Activated naive CD8-positive, alpha-beta T cell treated with anti-CD3 and anti-CD28 coated beads, Interleukin-2, amount 10 ng/mL, durations not matched to agents 7 days and 5 days (primary cell): ENCODE data around the gene SH3D21. TPM values are rescaled to one million over a fixed set of nuclear protein-coding genes. Genes with fewer than 3 reads are reported as not detected.

Experiments
- ATAC-seq: fragments of 150-1000 bp; cut with Tn5 transposase; one replicate; pipeline ENCODE4 v1.10.0; 2021; ENCODE audit warnings: low read depth, moderate library complexity
- POLR2A ChIA-PET: fragments of 350-600 bp; sonication (Branson Sonifier 250); formaldehyde crosslinking; loops from one replicate; lab custom pipeline; 2021; ENCODE audit warnings: antibody characterized with exemption; lab: Charles Lee
- DNase-seq: peaks from one replicate; pipeline ENCODE4 v3.0.0; 2021
- H3K27ac Mint-ChIP-seq: one replicate; pipeline ENCODE4 v1.8.0; 2022; ENCODE audit warnings: mild to moderate bottlenecking, mixed read lengths
- H3K27me3 Mint-ChIP-seq: one replicate; pipeline ENCODE4 v1.8.0; 2022; ENCODE audit warnings: mild to moderate bottlenecking, moderate library complexity, mixed read lengths
- H3K36me3 Mint-ChIP-seq: one replicate; pipeline ENCODE4 v1.8.0; 2021; ENCODE audit warnings: mild to moderate bottlenecking, mixed read lengths
- H3K4me1 Mint-ChIP-seq: one replicate; pipeline ENCODE4 v1.8.0; 2021; ENCODE audit warnings: mixed read lengths
- H3K4me3 Mint-ChIP-seq: one replicate; pipeline ENCODE4 v1.8.0; 2022; ENCODE audit warnings: mild to moderate bottlenecking, moderate library complexity, mixed read lengths
- H3K9me3 Mint-ChIP-seq: one replicate; pipeline ENCODE4 v1.8.0; 2021; ENCODE audit warnings: mixed read lengths
- total RNA-seq, 2 experiments: library from RNA; stranded (reverse); gene quantifications; one replicate each; pipeline ENCODE4 v1.2.3, GENCODE V29; 2021

SH3D21 gene
- total RNA-seq, 2 experiments from 2014 or later, result 24.9 to 26.5 TPM

DNA sequence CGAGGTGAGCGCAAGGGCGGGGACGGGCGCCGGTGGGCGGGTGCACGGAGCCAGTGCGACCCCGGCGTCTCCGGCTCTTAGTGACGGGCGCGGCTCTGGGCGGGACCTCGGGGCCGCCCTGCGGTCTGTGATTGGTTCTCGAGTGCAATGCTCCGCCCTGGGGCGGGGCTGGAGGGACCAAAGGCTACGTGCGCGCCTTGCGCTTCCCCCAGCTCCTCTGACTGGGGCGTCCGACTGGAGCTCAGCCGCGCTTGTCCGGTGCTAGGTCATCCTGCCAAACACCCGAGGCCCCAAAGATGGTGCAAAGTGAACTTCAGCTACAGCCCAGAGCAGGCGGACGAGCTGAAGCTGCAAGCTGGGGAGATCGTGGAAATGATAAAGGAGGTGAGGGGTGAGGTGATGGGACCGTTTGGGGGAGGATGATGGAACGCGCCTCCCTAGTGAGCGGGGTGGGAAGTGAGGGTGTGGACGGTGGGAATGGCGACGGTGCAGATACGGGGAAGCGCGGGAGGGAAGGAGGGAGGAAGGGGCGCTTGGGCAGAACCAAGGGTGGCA, 811 bp downstream of the SH3D21 start:
- Mint-ChIP-seq H3K4me1 (peaks cover 25% of the 10 kb centered on the region), H3K27me3 (no peaks in the 10 kb centered on the region), H3K9me3 (no peaks in the 10 kb centered on the region), H3K4me3 (peak overlapping the region; percentile 99), H3K36me3 (peaks cover 30% of the 10 kb centered on the region), H3K27ac (peak overlapping the region; percentile 91)
- ATAC-seq (peak; percentile 97), DNase-seq (peak; percentile 98)
- POLR2A ChIA-PET, result interaction anchor here (0.5 to 2.5 kb wide), 10 partner anchors 16 to 538 kb away, joined by 3 to 24 read pairs (median 4); partner anchors contain the start of genes CLSPN, EVA1B and STK40

DNA sequence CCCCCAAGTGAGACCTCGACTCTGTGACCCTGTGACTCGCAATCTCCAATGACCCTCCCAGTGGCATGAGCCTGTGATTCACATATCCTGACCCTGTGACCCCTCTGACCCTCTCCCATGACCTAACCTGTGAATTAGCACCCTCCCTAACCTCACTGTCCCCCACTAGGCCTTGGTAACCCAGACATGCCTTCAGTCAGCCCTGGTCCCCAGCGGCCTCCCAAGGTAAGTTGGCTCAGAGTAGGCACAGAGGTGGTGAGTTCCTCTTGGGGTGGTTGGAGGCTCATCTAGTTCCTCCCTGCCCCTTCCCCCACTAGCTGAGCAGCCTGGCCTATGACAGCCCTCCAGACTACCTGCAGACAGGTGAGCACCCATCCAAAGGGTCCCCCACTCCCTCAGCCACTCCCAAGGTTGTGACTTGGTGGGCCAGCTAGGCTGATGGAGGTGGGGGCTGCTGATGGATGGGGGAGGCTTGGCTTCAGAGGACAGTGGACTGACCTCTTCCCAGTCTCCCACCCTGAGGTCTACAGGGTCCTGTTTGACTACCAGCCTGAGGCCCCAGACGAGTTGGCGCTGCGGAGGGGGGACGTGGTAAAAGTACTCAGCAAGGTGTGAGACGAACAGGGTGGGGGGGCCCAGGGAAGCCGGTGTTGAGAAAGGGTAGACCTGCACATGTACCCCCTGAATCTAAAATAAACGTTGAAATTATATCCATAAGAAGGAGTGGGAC, 1.6 kb downstream of the SH3D21 start:
- POLR2A ChIA-PET, result interaction anchor here (1.0 to 2.5 kb wide), 4 partner anchors 15 to 538 kb away, joined by 3 to 24 read pairs (median 4); partner anchors contain the start of genes CLSPN and EVA1B
- DNase-seq (no peak), ATAC-seq (no peak)
- peaks cover 27% of the 10 kb centered on the region for H3K36me3 Mint-ChIP-seq
- peaks cover 25% of the 10 kb centered on the region for H3K4me1 Mint-ChIP-seq
- peak overlapping the region; percentile 91 for H3K27ac Mint-ChIP-seq
- H3K27me3 Mint-ChIP-seq, result no peaks in the 10 kb centered on the region
- no peaks in the 10 kb centered on the region for H3K9me3 Mint-ChIP-seq
- H3K4me3 Mint-ChIP-seq, result peak overlapping the region; percentile 99

DNA sequence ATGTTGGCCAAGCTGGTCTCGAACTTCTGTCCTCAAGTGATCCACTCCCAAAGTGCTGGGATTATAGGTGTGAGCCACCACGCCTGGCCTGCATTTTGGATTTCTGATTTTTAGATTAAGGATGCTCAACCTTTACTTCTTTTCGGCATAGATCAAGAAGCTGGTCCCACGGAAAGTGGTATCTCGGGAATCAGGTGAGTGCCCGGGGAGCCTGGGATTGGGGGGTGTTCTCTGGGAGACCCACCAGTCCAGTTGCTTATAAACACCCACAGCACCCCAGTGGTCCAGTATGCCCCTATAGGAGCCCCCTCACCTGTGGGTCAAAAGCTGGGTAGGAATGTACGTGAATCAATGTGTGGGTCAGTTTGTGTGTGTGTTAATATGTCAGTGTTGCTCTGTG, 3.2 kb downstream of the SH3D21 start:
- ATAC-seq (no peak), DNase-seq (no peak)
- H3K4me3 Mint-ChIP-seq, result no peak overlapping the region
- H3K27me3 Mint-ChIP-seq, result no peaks in the 10 kb centered on the region
- POLR2A ChIA-PET, result interaction anchor here (1.0 to 1.8 kb wide), 2 partner anchors 12 to 14 kb away, joined by 3 to 5 read pairs; partner anchors contain the start of gene EVA1B
- H3K4me1 Mint-ChIP-seq, result peaks cover 22% of the 10 kb centered on the region
- H3K9me3 Mint-ChIP-seq, result no peaks in the 10 kb centered on the region
- peak overlapping the region; percentile 18 for H3K27ac Mint-ChIP-seq
- peaks cover 21% of the 10 kb centered on the region for H3K36me3 Mint-ChIP-seq

DNA sequence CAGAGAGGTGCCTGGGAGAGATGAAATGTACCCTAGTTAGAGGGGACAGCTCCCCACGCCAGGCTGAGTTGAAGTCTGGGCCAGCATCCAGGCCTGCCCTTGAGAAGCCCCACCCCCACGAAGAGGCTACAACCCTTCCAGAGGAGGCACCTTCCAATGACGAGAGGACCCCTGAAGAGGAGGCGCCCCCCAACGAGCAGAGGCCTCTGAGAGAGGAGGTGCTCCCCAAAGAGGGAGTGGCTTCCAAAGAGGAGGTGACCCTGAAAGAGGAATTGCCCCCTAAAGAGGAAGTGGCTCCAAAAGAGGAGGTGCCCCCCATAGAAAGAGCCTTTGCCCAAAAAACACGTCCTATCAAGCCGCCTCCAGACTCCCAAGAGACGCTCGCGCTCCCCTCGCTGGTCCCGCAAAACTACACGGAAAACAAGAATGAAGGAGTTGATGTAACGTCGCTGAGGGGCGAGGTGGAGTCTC, 14.2 kb downstream of the SH3D21 start:
- H3K36me3 Mint-ChIP-seq, result peaks cover 17% of the 10 kb centered on the region
- H3K27ac Mint-ChIP-seq, result no peak overlapping the region
- no peaks in the 10 kb centered on the region for H3K9me3 Mint-ChIP-seq
- no peaks in the 10 kb centered on the region for H3K27me3 Mint-ChIP-seq
- peaks cover 23% of the 10 kb centered on the region for H3K4me1 Mint-ChIP-seq
- peak overlapping the region; percentile 63 for H3K4me3 Mint-ChIP-seq
- ATAC-seq (no peak), DNase-seq (no peak)
- POLR2A ChIA-PET, result interaction anchor here (4.5 kb wide), 1 partner anchor 14 kb away, joined by 24 read pairs; the partner anchor contains the start of gene SH3D21

DNA sequence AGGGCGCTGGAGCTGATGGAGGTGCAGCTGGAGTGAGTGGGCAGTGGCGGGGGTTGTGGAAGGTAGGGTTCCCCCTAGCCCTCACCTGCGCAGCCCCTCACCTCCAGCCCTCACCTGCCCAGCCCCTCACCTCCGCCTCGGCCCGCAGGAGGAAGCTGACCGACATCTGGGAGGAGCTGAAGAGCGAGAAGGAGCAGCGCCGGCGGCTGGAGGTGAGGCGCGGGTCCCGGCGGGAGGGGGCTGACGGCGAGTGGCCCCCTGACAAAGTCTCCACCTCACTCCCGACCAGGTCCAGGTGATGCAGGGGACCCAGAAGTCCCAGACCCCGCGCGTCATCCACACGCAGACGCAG, 14.6 kb downstream of the SH3D21 start:
- POLR2A ChIA-PET, result interaction anchor here (4.5 kb wide), 1 partner anchor 14 kb away, joined by 24 read pairs; the partner anchor contains the start of gene SH3D21
- Mint-ChIP-seq H3K36me3 (peaks cover 16% of the 10 kb centered on the region), H3K27ac (no peak overlapping the region)

DNA sequence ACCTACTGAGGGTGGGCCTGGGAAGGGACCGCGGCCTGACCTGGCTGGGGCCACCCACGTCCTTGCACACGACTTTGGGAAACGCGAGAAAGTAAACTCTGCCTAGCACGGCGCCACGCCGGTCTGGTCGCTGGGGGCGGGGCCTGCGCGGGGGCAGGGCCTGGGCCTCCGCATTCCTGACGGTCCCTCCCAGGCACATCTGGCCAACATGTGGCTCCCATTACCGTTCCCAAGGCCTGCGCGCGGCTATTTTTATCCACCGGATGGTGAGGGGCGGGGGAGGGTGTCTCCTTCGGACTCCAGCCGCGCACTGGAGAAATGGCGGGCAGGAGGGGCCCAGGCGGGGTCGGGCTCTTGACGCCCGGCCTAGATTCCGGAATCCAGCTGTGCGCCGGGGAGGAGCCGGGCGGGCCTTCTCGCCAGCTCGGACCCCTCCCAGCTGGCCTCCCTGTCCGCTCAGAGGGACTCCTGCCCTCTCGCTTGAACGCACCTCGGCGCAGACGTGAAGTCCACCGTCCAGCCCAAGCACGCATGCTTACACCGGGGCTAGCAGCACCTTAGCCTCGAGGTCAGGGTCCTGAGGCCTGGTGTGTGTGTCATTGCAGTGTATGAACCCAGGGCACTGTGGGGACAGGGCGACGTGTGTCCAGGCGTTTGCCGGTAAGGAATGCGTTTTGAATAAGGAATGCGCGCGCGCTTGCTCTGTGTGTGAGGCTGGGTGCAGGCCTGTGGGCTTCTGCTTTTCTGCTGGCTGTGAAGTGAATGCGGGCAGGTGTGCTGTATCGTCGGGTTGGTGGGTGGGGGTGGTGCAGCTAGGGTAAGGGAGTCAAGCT, 15.2 kb downstream of the SH3D21 start:
- no peaks in the 10 kb centered on the region for H3K9me3 Mint-ChIP-seq

More for the DNA sequence above, 14.6 kb downstream of the SH3D21 start:
- peaks cover 2% of the 10 kb centered on the region for H3K27me3 Mint-ChIP-seq
- peaks cover 23% of the 10 kb centered on the region for H3K4me1 Mint-ChIP-seq
- ATAC-seq, result no peak
- DNase-seq, result no peak
- H3K9me3 Mint-ChIP-seq, result no peaks in the 10 kb centered on the region
- H3K4me3 Mint-ChIP-seq, result peak overlapping the region; percentile 63

DNA sequence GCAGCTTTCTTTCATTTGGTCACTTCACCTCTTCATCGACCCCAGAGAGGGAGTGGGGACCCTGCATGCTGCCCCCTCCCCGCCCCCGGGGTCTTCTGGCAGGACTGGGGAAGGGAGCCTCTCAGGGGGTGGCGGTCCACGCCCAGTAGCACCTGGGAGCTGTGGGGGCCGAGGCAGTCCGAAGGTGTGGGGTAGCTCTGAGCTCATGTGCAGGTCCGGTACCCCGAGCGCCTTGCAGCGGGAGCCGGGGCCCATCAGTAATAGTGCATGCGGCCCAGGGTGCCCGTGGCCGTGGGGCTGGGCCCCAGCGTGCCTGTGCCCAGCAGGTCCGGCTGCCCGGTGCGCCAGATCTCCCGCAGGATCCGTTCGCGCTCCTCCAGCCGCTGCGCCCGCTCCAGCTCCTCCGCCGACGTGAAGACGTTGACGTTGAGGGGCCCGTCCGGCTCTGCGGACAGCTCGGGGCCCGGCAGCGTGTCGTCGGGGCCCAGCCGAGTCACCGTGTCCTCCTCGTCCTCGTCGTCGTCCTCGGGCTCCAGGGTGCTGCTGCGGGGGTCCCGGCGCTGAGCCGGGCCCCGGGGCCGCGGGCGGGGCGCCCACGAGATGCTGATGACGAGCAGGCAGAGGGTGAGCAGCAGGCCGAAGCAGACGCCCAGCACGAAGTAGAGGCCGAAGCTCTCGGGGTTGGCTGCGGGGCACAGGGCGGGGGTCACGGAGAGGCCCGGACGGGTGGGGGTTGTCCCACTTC, 16.0 kb downstream of the SH3D21 start:
- peak; percentile 44 for DNase-seq
- no peak for ATAC-seq
- Mint-ChIP-seq H3K36me3 (peaks cover 13% of the 10 kb centered on the region), H3K9me3 (no peaks in the 10 kb centered on the region), H3K27me3 (peaks cover 2% of the 10 kb centered on the region), H3K4me3 (peak overlapping the region; percentile 83), H3K4me1 (peaks cover 34% of the 10 kb centered on the region), H3K27ac (no peak overlapping the region)
- POLR2A ChIA-PET, result interaction anchor here (1.3 to 4.5 kb wide), 6 partner anchors 13 to 173 kb away, joined by 3 to 24 read pairs (median 7); partner anchors contain the start of genes SH3D21, STK40, THRAP3 and TRAPPC3

More for the DNA sequence above, 15.2 kb downstream of the SH3D21 start:
- peak; percentile 55 for DNase-seq
- no peak overlapping the region for H3K27ac Mint-ChIP-seq
- H3K27me3 Mint-ChIP-seq, result peaks cover 2% of the 10 kb centered on the region
- POLR2A ChIA-PET, result interaction anchor here (1.3 to 4.5 kb wide), 5 partner anchors 12 to 172 kb away, joined by 3 to 24 read pairs (median 5); partner anchors contain the start of genes SH3D21, THRAP3 and TRAPPC3
- H3K4me1 Mint-ChIP-seq, result peaks cover 26% of the 10 kb centered on the region
- peak overlapping the region; percentile 58 for H3K4me3 Mint-ChIP-seq
- H3K36me3 Mint-ChIP-seq, result peaks cover 13% of the 10 kb centered on the region
- ATAC-seq, result no peak

DNA sequence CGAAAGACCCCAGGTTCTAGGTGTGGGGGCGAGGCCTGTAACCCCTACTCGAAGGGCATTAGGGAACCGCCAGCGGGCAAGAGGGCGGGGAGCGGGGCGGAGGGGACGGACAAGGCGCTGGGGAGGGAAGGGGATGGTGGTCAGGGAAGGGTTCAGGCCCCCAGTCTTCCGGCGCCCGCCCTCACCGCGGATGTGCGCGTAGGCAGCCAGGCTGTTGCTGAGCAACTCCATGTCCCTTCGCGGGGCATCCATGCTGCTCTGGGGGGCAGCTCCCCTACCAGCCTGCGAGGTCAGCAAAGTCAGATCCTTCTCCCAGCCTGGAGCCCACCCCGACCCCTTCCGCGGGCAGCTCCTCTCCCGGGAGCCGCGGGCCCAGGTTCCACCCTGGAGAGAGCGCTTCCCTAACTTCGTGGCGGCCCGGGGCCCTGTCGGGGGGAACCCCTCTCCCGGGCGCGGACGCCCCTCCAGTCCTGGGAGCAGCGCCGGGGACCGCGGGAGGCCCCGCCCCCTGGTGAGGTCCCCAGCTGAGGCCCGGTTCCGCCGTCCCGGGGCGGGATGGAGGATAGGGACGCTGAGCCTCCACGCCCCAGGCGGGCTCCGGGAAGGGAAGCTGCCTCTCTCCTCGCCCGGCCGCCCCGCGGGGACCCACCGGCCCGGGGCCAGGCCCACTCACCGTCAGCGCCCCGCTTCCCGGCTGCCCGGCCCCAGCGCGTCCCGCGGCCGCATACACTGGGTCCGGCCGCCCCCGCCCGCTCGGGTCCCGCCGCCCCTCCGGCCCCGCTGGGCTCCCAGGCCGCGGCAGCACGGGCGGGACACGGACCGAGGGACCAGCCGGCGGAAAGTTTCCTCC, 16.8 kb downstream of the SH3D21 start:
- ATAC-seq (peak; percentile 56), DNase-seq (peak; percentile 73)
- H3K27me3 Mint-ChIP-seq, result peaks cover 2% of the 10 kb centered on the region
- no peaks in the 10 kb centered on the region for H3K9me3 Mint-ChIP-seq
- peaks cover 10% of the 10 kb centered on the region for H3K36me3 Mint-ChIP-seq
- peak overlapping the region; percentile 83 for H3K4me3 Mint-ChIP-seq
- H3K4me1 Mint-ChIP-seq, result peaks cover 38% of the 10 kb centered on the region
- POLR2A ChIA-PET, result interaction anchor here (0.6 to 4.5 kb wide), 10 partner anchors 13 to 174 kb away, joined by 3 to 24 read pairs (median 5); partner anchors contain the start of genes SH3D21, STK40, THRAP3 and TRAPPC3
- H3K27ac Mint-ChIP-seq, result peak overlapping the region; percentile 38

DNA sequence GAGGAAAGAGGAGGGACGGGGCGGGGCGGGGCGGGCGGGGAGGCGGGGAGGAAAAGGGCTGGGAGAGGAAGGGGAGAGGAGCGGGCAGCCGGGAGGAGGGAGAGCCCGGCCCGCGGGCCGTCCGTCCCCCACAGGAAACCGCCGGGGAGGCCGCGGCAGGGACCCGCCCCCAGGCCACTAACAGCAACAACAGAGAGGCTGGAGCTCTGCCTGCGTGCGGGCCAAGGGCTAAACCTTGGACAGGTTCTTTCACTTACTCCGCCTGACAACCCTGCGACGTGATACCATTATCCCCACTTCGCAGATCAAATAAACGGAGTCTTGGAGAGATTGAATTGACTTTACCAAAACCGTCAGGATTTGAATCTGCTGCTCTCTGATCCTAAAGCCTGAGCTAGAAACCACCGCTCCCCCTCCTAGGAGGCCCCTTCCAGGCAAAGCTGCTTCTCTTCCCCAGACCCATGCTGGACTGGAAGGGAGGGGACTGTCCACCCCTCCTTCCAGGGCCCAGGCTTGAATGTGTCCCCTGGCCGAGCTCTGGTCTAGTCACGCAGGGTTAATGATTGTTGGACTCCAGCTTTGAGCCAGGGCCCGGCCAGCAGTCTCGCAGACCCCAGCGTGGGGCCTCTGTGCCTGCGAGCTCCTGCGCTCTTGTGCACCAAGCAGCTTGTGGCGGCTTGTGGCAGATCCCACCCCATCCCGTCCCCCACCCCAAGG, 17.6 kb downstream of the SH3D21 start, which contains the start of gene EVA1B:
Gene EVA1B (minus strand): TSS at position 10 of the 717 bp plus-strand sequence. CDS start 608 bp downstream, outside the sequence.
- POLR2A ChIA-PET, result interaction anchor here (0.6 to 4.5 kb wide), 8 partner anchors 13 to 163 kb away, joined by 3 to 24 read pairs (median 5); partner anchors contain the start of genes SH3D21, STK40 and THRAP3
- Mint-ChIP-seq H3K4me3 (peak within 1 kb of the TSS; percentile 83), H3K27me3 (peaks cover 2% of the 10 kb centered on the region), H3K36me3 (peaks cover 7% of the 10 kb centered on the region), H3K4me1 (peaks cover 38% of the 10 kb centered on the region), H3K9me3 (no peaks in the 10 kb centered on the region), H3K27ac (peak within 1 kb of the TSS; percentile 38)
- ATAC-seq (peak; percentile 46), DNase-seq (peak; percentile 72)

DNA sequence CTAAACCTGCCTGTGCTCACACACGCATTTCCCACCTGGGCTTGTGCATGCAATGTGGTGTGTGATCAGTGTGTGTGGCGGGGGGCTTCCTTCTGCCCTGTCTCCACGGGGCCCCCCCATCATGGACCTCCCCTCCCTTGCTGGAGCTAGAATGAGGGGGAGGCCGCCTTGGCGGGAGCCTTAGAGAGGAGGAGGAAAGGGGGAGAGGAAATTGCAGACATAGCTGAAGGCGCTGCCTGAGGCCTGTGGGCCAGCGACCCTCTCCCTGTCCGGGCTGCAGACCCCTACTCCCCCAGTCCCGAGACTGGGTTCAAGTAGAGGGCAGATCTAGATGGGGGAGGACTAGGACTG, 18.2 kb downstream of the SH3D21 start:
- POLR2A ChIA-PET, result interaction anchor here (1.0 to 4.5 kb wide), 5 partner anchors 18 to 163 kb away, joined by 3 to 24 read pairs (median 3); partner anchors contain the start of genes SH3D21 and STK40
- Mint-ChIP-seq H3K36me3 (peaks cover 7% of the 10 kb centered on the region), H3K4me3 (peak overlapping the region; percentile 79), H3K9me3 (no peaks in the 10 kb centered on the region), H3K27ac (no peak overlapping the region), H3K4me1 (peaks cover 41% of the 10 kb centered on the region), H3K27me3 (peaks cover 2% of the 10 kb centered on the region)
- DNase-seq (no peak), ATAC-seq (no peak)

DNA sequence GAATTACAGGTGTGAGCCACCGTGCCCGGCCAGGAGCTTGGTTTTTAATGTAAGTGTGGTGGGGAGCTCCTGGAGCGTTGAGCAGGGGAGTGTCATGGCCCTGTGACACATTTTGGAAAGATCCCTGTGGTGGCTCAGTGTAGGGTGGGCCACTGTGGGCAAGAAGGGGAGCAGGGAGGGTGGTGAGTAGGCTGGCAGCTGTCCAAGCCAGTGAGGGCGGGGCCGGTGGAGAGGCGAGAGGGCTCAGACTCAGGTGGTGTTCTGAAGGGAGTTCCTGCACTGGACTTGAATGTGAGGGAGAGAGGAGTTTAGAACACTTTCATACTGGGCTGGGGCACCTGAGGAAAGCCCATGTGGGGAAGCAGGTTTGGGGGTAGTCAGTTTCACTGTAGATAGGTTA, 20.3 kb downstream of the SH3D21 start:
- H3K36me3 Mint-ChIP-seq, result peaks cover 3% of the 10 kb centered on the region
- POLR2A ChIA-PET, result interaction anchor here (0.6 to 0.9 kb wide), 2 partner anchors 11 to 133 kb away, joined by 3 to 4 read pairs; no protein-coding TSS in a partner anchor
- peaks cover 8% of the 10 kb centered on the region for H3K27me3 Mint-ChIP-seq
- no peaks in the 10 kb centered on the region for H3K9me3 Mint-ChIP-seq
- no peak overlapping the region for H3K4me3 Mint-ChIP-seq
- H3K27ac Mint-ChIP-seq, result no peak overlapping the region
- ATAC-seq (no peak), DNase-seq (no peak)
- H3K4me1 Mint-ChIP-seq, result peaks cover 42% of the 10 kb centered on the region
